H1 (cell line): ENCODE data around the gene SIRT5. TPM values are rescaled to one million over a fixed set of nuclear protein-coding genes. Genes with fewer than 3 reads are reported as not detected.
A peak's percentile ranks its signal among the peaks of the same experiment; 100 is the strongest.

Experiments used
- CTCF ChIA-PET: fragments of 300-600 bp; sonication (Branson Sonifier 250); formaldehyde crosslinking; loops from one replicate; lab custom pipeline; 2021; ENCODE audit not compliant: partially characterized antibody; lab: Charles Lee
- POLR2A ChIA-PET: fragments of 300-600 bp; sonication (Branson Sonifier 250); formaldehyde crosslinking; loops from one replicate; lab custom pipeline; 2021; ENCODE audit warnings: inconsistent platforms; ENCODE audit not compliant: partially characterized antibody; lab: Charles Lee
- DNase-seq, 2 experiments: peaks; one replicate each; pipeline versions ENCODE4 v3.0.0 to v3.0.0-alpha.2; 2010 to 2022; ENCODE audit warnings: low spot score in 2 of 2, low read depth in 1 of 2, mixed read lengths in 1 of 2
- FAIRE-seq: peaks from 2 replicates; lab custom pipeline; 2011; peaks lifted over from hg19 to GRCh38; lab: Jason Lieb, UNC
- H2AFZ ChIP-seq: 2 replicates; pipeline ENCODE4 v1.8.1; 2012; ENCODE audit warnings: low read length, inconsistent platforms
- H2AK5ac ChIP-seq: 2 replicates; pipeline ENCODE4 v1.6.1; 2013; ENCODE audit warnings: low read depth, low read length
- H2BK120ac ChIP-seq: replicated peaks from 2 replicates; pipeline ENCODE3; 2013; ENCODE audit warnings: low read depth, low read length, inconsistent platforms
- H2BK12ac ChIP-seq: 2 replicates; pipeline ENCODE4 v1.6.1; 2013; ENCODE audit warnings: low read depth, low read length
- H2BK15ac ChIP-seq: 2 replicates; pipeline ENCODE4 v1.6.1; 2013; ENCODE audit warnings: low read length
- H2BK20ac ChIP-seq: 2 replicates; pipeline ENCODE4 v1.6.1; 2013; ENCODE audit warnings: low read length
- H2BK5ac ChIP-seq: 2 replicates; pipeline ENCODE4 v1.6.1; 2013; ENCODE audit warnings: low read depth, low read length
- H3K14ac ChIP-seq: 2 replicates; pipeline ENCODE4 v1.6.1; 2013; ENCODE audit warnings: inconsistent platforms; ENCODE audit not compliant: insufficient read length
- H3K18ac ChIP-seq: 2 replicates; pipeline ENCODE4 v1.6.1; 2013; ENCODE audit warnings: low read length; ENCODE audit errors: extremely low read depth
- H3K23ac ChIP-seq: 2 replicates; pipeline ENCODE4 v1.6.1; 2013; ENCODE audit warnings: inconsistent platforms; ENCODE audit not compliant: insufficient read length
- H3K23me2 ChIP-seq: 2 replicates; pipeline ENCODE4 v1.6.1; 2013; ENCODE audit warnings: low read depth, low read length
- H3K27ac ChIP-seq: 2 replicates; pipeline ENCODE4 v1.6.1; 2011; ENCODE audit warnings: low read depth, low read length, inconsistent platforms
- H3K27me3 ChIP-seq, 4 experiments: replicated peaks in 1 of 4; 1 replicate in 1 of 4; 2 replicates in 3 of 4; pipeline versions ENCODE4 v1.6.1 to v1.8.1; 2011 to 2013; ENCODE audit warnings: low read length in 3 of 4, mild to moderate bottlenecking in 3 of 4, inconsistent platforms in 2 of 4, mixed read lengths in 2 of 4, moderate library complexity in 1 of 4; ENCODE audit not compliant: control insufficient read depth in 3 of 4, insufficient read depth in 3 of 4; ENCODE audit errors: extremely low read depth in 1 of 4
- H3K36me3 ChIP-seq, 4 experiments: 2 replicates each; pipeline versions ENCODE4 v1.6.1 to v1.8.1; 2011 to 2013; ENCODE audit warnings: mild to moderate bottlenecking in 4 of 4, low read length in 3 of 4, moderate library complexity in 2 of 4, control low read depth in 1 of 4, inconsistent platforms in 1 of 4; ENCODE audit not compliant: insufficient read depth in 4 of 4, control insufficient read depth in 2 of 4
- H3K4ac ChIP-seq: replicated peaks from 2 replicates; pipeline ENCODE3; 2013; ENCODE audit warnings: low read length, low read depth, mixed read lengths, inconsistent platforms; ENCODE audit not compliant: insufficient read length
- H3K4me1 ChIP-seq, 4 experiments: replicated peaks in 1 of 4; 1 replicate in 1 of 4; 2 replicates in 3 of 4; pipeline versions ENCODE4 v1.6.1 to v1.8.1; 2011 to 2013; ENCODE audit warnings: low read length in 3 of 4, inconsistent platforms in 2 of 4, mixed read lengths in 1 of 4; ENCODE audit not compliant: insufficient read depth in 4 of 4, control insufficient read depth in 3 of 4
- H3K4me2 ChIP-seq, 2 experiments: 2 replicates each; pipeline versions ENCODE4 v1.6.1 to v1.8.1; 2011 to 2013; ENCODE audit warnings: low read depth in 2 of 2, low read length in 2 of 2, control low read depth in 1 of 2, inconsistent platforms in 1 of 2, mild to moderate bottlenecking in 1 of 2; ENCODE audit not compliant: insufficient read depth in 1 of 2
- H3K4me3 ChIP-seq, 4 experiments: fragments of 200-600, 300-600 bp in 1 of 4; sonication (generic), shearing (Covaris generic), sonication (Bioruptor Twin) in 1 of 4; 2 replicates each; pipeline versions ENCODE4 v1.5.1 to v1.8.1; 2011 to 2016; ENCODE audit warnings: low read length in 4 of 4, low read depth in 3 of 4, control low read depth in 2 of 4, inconsistent platforms in 2 of 4, mild to moderate bottlenecking in 2 of 4, mixed read lengths in 1 of 4, moderate library complexity in 1 of 4; ENCODE audit not compliant: insufficient read depth in 2 of 4; ENCODE audit errors: extremely low read depth in 1 of 4
- H3K56ac ChIP-seq: replicated peaks from 2 replicates; pipeline ENCODE3; 2013; ENCODE audit warnings: low read depth, mild to moderate bottlenecking, mixed read lengths, low read length, inconsistent platforms; ENCODE audit not compliant: insufficient read length
- H3K79me1 ChIP-seq: 2 replicates; pipeline ENCODE4 v1.6.1; 2013; ENCODE audit warnings: low read depth, low read length, control low read depth
- H3K79me2 ChIP-seq, 2 experiments: 2 replicates each; pipeline versions ENCODE4 v1.6.1 to v1.8.1; 2012 to 2013; ENCODE audit warnings: low read length in 2 of 2, mild to moderate bottlenecking in 2 of 2, inconsistent platforms in 1 of 2; ENCODE audit not compliant: insufficient read depth in 2 of 2, control insufficient read depth in 1 of 2
- H3K9ac ChIP-seq, 4 experiments: replicated peaks in 1 of 4; 1 replicate in 1 of 4; 2 replicates in 3 of 4; pipeline versions ENCODE4 v1.6.1 to v1.8.1; 2011 to 2013; ENCODE audit warnings: low read depth in 3 of 4, low read length in 3 of 4, control low read depth in 2 of 4, mild to moderate bottlenecking in 2 of 4, moderate library complexity in 2 of 4, inconsistent platforms in 1 of 4; ENCODE audit errors: extremely low read depth in 1 of 4
- H3K9me3 ChIP-seq, 2 experiments: 2 replicates each; pipeline versions ENCODE4 v1.6.1 to v1.8.1; 2012 to 2013; ENCODE audit warnings: mild to moderate bottlenecking in 2 of 2, moderate library complexity in 2 of 2, control low read depth in 1 of 2, inconsistent platforms in 1 of 2, low read depth in 1 of 2, low read length in 1 of 2, mixed read lengths in 1 of 2; ENCODE audit not compliant: insufficient read depth in 2 of 2
- H4K20me1 ChIP-seq, 2 experiments: replicated peaks in 1 of 2; 2 replicates each; pipeline versions ENCODE3 to v1.8.1; 2011 to 2013; ENCODE audit warnings: inconsistent platforms in 2 of 2, low read length in 2 of 2, mild to moderate bottlenecking in 1 of 2; ENCODE audit not compliant: insufficient read depth in 2 of 2, control insufficient read depth in 1 of 2
- H4K5ac ChIP-seq: 2 replicates; pipeline ENCODE4 v1.6.1; 2013; ENCODE audit warnings: low read length, low read depth, mixed read lengths, inconsistent platforms; ENCODE audit not compliant: insufficient read length
- H4K8ac ChIP-seq: 2 replicates; pipeline ENCODE4 v1.8.0; 2013; ENCODE audit warnings: mild to moderate bottlenecking, moderate library complexity, low read length, inconsistent platforms; ENCODE audit not compliant: insufficient read depth; ENCODE audit errors: extremely low read depth
- H4K91ac ChIP-seq: replicated peaks from 2 replicates; pipeline ENCODE3; 2013; ENCODE audit warnings: low read length, mixed read lengths, inconsistent platforms; ENCODE audit not compliant: insufficient read length
- CHD1 ChIP-seq: IDR thresholded peaks from 2 replicates; pipeline ENCODE4 v1.6.1; 2012; ENCODE audit warnings: low read depth, low read length, improper control_type of control experiment
- EGR1 ChIP-seq: IDR thresholded peaks from 2 replicates; pipeline ENCODE4 v1.6.1; 2011; ENCODE audit warnings: low read depth, low read length, borderline replicate concordance
- JUN ChIP-seq: IDR thresholded peaks from 2 replicates; pipeline ENCODE4 v1.6.1; 2011; ENCODE audit warnings: low read depth, mild to moderate bottlenecking, improper control_type of control experiment, low read length
- MAFK ChIP-seq: IDR thresholded peaks from 2 replicates; pipeline ENCODE4 v1.6.1; 2012; ENCODE audit warnings: low read depth, mild to moderate bottlenecking, improper control_type of control experiment, low read length
- NANOG ChIP-seq: IDR thresholded peaks from 2 replicates; pipeline ENCODE4 v1.6.1; 2011; ENCODE audit warnings: low read length, low read depth, mild to moderate bottlenecking, inconsistent platforms; ENCODE audit not compliant: insufficient read depth, poor library complexity, severe bottlenecking
- PHF8 ChIP-seq: fragments of 200-600 bp; sonication (generic); conservative IDR thresholded peaks from 2 replicates; pipeline ENCODE4 v1.7.1; 2012; ENCODE audit warnings: low read depth, mild to moderate bottlenecking, inconsistent platforms, low read length, moderate library complexity
- POLR2A ChIP-seq, 2 experiments: IDR thresholded peaks; 1 replicate in 1 of 2; 2 replicates in 1 of 2; pipeline ENCODE4 v1.6.1; 2011; ENCODE audit warnings: low read depth in 2 of 2, low read length in 2 of 2, mild to moderate bottlenecking in 2 of 2; ENCODE audit errors: control extremely low read depth in 1 of 2
- POLR2AphosphoS5 ChIP-seq: IDR thresholded peaks from 2 replicates; pipeline ENCODE4 v1.6.1; 2011; ENCODE audit warnings: low read depth, low read length
- RAD21 ChIP-seq, 2 experiments: IDR thresholded peaks in 1 of 2; conservative IDR thresholded peaks in 1 of 2; 2 replicates each; pipeline ENCODE4 v1.6.1; 2011; ENCODE audit warnings: low read depth in 2 of 2, low read length in 2 of 2, improper control_type of control experiment in 1 of 2, inconsistent platforms in 1 of 2, mild to moderate bottlenecking in 1 of 2, moderate library complexity in 1 of 2
- WGBS, 2 experiments: shearing (Covaris generic) in 1 of 2; methylation state at CpG; one replicate each; pipeline versions ENCODE4 v1.1.6 to v1.1.7; 2013 to 2015; ENCODE audit warnings: low lambda C conversion rate in 2 of 2, mixed read lengths in 2 of 2, inconsistent platforms in 1 of 2, low coverage in 1 of 2, missing lambda C conversion rate in 1 of 2; ENCODE audit not compliant: insufficient replicate concordance in 2 of 2, insufficient coverage in 1 of 2, insufficient read length in 1 of 2; ENCODE audit errors: extremely low coverage in 1 of 2, missing lambda C conversion rate in 1 of 2; 5-methylcytosine and 5-hydroxymethylcytosine counted together
- polyA plus RNA-seq, 7 experiments: library from polyadenylated mRNA; depleted of rRNA in 3 of 7; stranded (reverse) in 5 of 7; unstranded in 2 of 7; fragments of >200 nt in 5 of 7; fragments of 200-250 nt in 2 of 7; gene quantifications; 1 replicate in 5 of 7; 2 replicates in 1 of 7; 4 replicates in 1 of 7; pipeline versions ENCODE4 v1.2.1 to v1.2.3, GENCODE V29; 2011 to 2013; ENCODE audit warnings: missing spikeins in 2 of 7, mixed read lengths in 2 of 7
- total RNA-seq: library from RNA; stranded (reverse); fragmentation: NEBNext Ultra II Directional; extraction: Animal tissue kit (Norgen Biotek cat#: 25700); gene quantifications from 2 replicates; pipeline ENCODE4 v1.2.1, GENCODE V29; 2021
- TF ChIP-seq, protein P1 (sequence below), 3 experiments: IDR thresholded peaks; 1 replicate in 2 of 3; 2 replicates in 1 of 3; pipeline versions ENCODE4 v1.5.1 to v1.6.1; 2011; ENCODE audit warnings: low read length in 3 of 3, mild to moderate bottlenecking in 3 of 3, inconsistent platforms in 2 of 3, low read depth in 1 of 3, moderate library complexity in 1 of 3; ENCODE audit not compliant: insufficient read depth in 1 of 3; ENCODE audit errors: control extremely low read depth in 1 of 3

Gene SIRT5
- total and polyA plus RNA-seq, 2 of the 8 experiments (the other 6 are each of a cell fraction or from before 2014, with no cell fraction given) = 7.4 to 14.7 TPM

DNA sequence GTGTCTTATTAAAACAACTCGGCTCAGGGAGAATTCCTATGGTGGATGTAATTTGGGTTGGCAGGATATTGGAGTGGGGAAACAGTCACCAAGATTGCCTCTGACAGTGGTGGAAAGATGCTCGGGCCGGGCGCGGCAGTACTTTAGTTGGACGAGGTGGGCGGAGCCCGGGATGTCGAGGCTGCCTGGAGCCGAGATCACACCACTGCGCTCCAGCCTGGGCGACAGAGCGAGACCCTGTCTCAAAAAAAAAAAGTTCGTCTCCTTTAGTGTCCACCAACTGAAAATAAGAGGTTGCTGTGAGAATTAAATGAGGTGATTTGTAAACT is 41.4 kb downstream of the SIRT5 start:
- Histone ChIP-seq H2BK120ac (no peak overlapping the region), H2BK15ac (no peak overlapping the region), H3K9ac (peak overlapping the region; percentile 62 to 98 (median 88)), H3K9me3 (no peaks in the 10 kb centered on the region), H3K36me3 (peaks cover 12 to 38% (median 23%) of the 10 kb centered on the region in 4 experiments), H3K23me2 (peaks cover 5% of the 10 kb centered on the region; the same call in 1 of the 2 replicates), H3K18ac (no peak overlapping the region), H3K14ac (no peak overlapping the region), H2BK5ac (0 out of 2 replicates have a peak overlapping the region, but pooled peaks have one; percentile 89), H2BK12ac (no peak overlapping the region), H4K5ac (no peak overlapping the region), H3K4me1 (peaks cover 0 to 2% (median under 1%) of the 10 kb centered on the region in 4 experiments; a peak in 3 of 7 replicates), H4K20me1 (peaks cover 2 to 9% of the 10 kb centered on the region in 2 experiments), H3K27me3 (no peaks in the 10 kb centered on the region), H3K79me1 (no peaks in the 10 kb centered on the region), H4K8ac (no peak overlapping the region), H3K4ac (peak overlapping the region; percentile 60), H2BK20ac (no peak overlapping the region), H2AK5ac (no peak overlapping the region), H3K4me3 (peak overlapping the region; percentile 58 to 99 (median 91)), H3K56ac (peak overlapping the region; percentile 9), H4K91ac (no peak overlapping the region), H3K4me2 (peak overlapping the region; percentile 88 to 94), H3K27ac (peak overlapping the region; percentile 84; the same call in 1 of the 2 replicates), H2AFZ (no peak overlapping the region), H3K23ac (no peak overlapping the region), H3K79me2 (peaks cover 3 to 20% of the 10 kb centered on the region in 2 experiments; a peak in 3 of 4 replicates)
- ChIA-PET CTCF (interaction anchor here (0.8 to 3.6 kb wide), 17 partner anchors 10 to 288 kb away, joined by 3 to 26 read pairs (median 4); partner anchors contain the start of gene SIRT5), POLR2A (interaction anchor here (0.6 to 3.9 kb wide), 25 partner anchors 9 to 1809 kb away, joined by 3 to 32 read pairs (median 4); partner anchors contain the start of genes GFOD1, RANBP9, SIRT5 and TBC1D7)
- TF ChIP-seq JUN (no peak), CHD1 (no peak), PHF8 (no peak), RAD21 (IDR thresholded peaks at IDR 0.05 in 1 of 2, conservative IDR thresholded peaks at IDR 0.05 in 1 of 2; ENCODE audit: low read depth in 2 of 2, low read length in 2 of 2) (no peak), MAFK (no peak), POLR2A (IDR thresholded peaks at IDR 0.05; ENCODE audit: control extremely low read depth in 1 of 2, low read depth in 2 of 2, low read length in 2 of 2) (no peak), POLR2AphosphoS5 (no peak), NANOG (no peak), EGR1 (no peak)
- TF ChIP-seq, protein P1, sequence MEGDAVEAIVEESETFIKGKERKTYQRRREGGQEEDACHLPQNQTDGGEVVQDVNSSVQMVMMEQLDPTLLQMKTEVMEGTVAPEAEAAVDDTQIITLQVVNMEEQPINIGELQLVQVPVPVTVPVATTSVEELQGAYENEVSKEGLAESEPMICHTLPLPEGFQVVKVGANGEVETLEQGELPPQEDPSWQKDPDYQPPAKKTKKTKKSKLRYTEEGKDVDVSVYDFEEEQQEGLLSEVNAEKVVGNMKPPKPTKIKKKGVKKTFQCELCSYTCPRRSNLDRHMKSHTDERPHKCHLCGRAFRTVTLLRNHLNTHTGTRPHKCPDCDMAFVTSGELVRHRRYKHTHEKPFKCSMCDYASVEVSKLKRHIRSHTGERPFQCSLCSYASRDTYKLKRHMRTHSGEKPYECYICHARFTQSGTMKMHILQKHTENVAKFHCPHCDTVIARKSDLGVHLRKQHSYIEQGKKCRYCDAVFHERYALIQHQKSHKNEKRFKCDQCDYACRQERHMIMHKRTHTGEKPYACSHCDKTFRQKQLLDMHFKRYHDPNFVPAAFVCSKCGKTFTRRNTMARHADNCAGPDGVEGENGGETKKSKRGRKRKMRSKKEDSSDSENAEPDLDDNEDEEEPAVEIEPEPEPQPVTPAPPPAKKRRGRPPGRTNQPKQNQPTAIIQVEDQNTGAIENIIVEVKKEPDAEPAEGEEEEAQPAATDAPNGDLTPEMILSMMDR (IDR thresholded peaks at IDR 0.05; ENCODE audit: control extremely low read depth in 1 of 3, insufficient read depth in 1 of 3, low read depth in 1 of 3, low read length in 3 of 3) = no peak
- FAIRE-seq (no peak), DNase-seq (peak in 1 of 2 experiments; percentile 59)
- WGBS, 2 experiments = 1% methylated on average over 14 of the region's 14 CpGs; no CpG with 5 or more reads in 1 of the 2 experiments
